Measurements from ENCODE around the gene PCDHGA2.
"Not testable (repeated sequence)": the region's sequence is repeated elsewhere in the genome, so short reads cannot be mapped to it uniquely, and the experiment has no call there.

The PCDHGA2 gene

DNA sequence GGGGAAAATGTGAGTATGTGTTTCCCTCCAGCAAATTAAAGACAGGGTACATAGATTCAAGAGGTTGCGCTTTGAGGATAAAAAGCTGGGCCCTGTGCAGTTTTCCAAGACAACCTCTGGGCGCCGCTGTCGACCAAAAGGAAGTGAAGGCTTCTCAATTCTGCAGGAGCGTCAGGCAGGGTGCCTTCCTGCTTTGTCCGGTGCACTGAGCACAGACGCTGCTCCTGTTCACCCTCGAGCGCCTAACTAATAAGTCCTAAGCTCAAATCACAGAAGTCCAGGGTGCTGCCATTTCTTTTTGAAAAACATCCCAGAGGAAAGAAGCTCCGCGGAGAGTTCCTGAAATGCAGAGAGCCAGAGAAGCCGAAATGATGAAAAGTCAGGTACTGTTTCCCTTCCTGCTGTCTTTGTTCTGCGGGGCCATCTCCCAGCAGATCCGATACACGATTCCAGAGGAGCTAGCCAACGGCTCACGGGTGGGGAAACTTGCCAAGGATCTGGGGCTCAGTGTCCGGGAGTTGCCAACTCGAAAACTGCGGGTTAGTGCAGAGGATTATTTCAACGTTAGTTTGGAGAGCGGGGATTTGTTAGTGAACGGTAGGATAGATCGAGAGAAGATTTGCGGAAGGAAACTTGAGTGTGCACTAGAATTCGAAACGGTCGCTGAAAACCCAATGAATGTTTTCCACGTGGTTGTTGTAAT, 11.5 kb downstream of the PCDHGA2 start, which contains the start of gene PCDHGB1:
Gene PCDHGB1 (plus strand): TSS at position 183 of the 703 bp plus-strand sequence. CDS start 162 bp downstream, at position 345.
- no peak for DNase-seq

DNA sequence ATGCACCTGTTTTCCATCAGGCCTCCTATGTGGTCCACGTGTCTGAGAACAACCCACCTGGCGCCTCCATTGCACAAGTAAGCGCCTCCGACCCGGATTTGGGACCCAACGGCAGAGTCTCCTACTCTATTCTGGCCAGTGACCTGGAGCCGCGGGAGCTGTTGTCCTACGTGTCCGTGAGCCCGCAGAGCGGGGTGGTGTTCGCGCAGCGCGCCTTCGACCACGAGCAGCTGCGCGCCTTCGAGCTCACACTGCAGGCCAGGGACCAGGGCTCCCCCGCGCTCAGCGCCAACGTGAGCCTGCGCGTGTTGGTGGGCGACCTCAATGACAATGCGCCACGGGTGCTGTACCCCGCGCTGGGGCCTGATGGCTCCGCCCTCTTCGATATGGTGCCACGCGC, 13.0 kb downstream of the PCDHGA2 start:
- DNase-seq = no peak

DNA sequence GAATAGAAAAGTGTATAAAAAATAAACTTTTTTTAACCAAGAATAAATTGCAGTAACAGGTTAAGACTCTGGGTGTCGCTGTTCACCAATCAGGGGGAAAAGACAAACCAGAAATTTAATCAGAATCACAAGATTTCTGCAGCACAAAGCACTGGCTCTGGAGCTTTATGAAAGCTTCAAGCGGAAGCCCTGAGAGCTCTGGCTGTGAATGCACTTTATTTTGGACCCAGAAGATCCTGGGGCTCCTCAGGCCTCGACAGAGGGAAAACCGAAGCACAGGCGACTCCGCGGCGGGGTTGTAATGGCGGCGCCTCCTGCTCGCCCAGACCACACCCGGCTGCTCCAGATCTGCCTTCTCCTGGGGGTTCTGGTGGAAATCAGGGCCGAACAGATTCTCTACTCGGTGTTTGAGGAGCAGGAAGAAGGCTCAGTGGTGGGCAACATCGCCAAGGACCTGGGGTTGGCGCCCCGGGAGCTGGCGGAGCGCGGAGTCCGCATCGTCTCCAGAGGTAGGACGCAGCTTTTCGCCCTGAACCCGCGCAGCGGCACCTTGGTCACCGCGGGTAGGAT, 16.4 kb downstream of the PCDHGA2 start, which contains the start of gene PCDHGA4:
Gene PCDHGA4 (plus strand): TSS at position 122 of the 570 bp plus-strand sequence. CDS start 87 bp downstream, at position 209.
- no peak for DNase-seq

GRCh38 chr5:141355641-141356040, 17.1 kb downstream of the PCDHGA2 start:
- DNase-seq = no peak

DNA sequence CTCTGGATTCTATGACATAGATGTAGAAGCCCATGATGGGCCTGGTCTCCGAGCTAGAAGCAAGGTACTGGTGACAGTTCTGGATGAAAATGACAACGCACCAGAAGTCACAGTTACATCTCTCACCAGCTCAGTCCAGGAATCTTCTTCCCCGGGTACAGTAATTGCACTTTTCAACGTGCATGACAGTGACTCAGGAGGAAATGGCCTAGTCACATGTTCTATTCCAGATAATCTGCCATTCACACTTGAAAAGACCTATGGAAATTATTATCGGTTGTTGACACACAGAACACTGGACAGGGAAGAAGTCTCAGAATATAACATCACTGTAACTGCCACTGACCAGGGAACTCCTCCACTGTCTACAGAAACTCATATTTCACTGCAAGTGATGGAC, 17.6 kb downstream of the PCDHGA2 start:
- no peak for DNase-seq

DNA sequence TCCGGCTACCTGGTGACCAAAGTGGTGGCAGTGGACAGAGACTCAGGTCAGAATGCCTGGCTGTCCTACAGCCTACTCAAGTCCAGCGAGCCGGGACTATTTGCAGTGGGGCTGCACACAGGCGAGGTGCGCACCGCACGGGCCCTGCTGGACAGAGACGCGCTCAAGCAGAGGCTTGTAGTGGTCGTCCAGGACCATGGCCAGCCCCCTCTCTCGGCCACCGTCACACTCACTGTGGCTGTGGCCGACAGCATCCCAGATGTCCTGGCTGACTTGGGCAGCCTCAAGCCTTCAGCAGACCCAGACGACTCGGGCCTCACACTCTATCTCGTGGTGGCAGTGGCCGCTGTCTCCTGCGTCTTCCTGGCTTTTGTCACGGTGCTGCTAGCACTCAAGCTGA, 18.4 kb downstream of the PCDHGA2 start:
- no peak for DNase-seq

- DNase-seq = no peak
Observed at GRCh38 chr5:141359790-141360426, 21.3 kb downstream of the PCDHGA2 start, which contains the start of gene PCDHGB2. Gene PCDHGB2, plus strand, starts transcription at chr5:141359994. Its CDS starts 142 bp downstream, at chr5:141360136.

- DNase-seq = no peak
Observed at GRCh38 chr5:141360685-141361084, 22.1 kb downstream of the PCDHGA2 start.

DNA sequence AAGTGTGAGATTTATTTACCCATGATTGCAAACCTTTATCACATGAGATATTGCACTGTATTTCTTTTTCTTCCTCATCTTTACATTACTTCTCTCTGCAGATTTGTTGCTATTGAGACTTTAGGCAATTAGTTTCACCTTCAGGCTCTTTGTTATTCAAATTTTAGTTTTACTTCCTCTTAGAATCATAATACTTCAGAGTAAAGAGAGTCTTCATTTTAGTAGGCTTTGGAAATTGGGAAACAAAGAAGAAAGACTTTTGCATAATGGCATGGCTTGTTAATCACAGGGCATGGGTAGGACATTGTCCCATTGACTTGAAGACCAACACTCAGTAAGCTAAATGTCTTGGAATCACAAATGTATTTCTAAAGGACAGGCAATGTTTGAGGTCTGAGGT, 24.2 kb downstream of the PCDHGA2 start:
- DNase-seq = no peak

DNA sequence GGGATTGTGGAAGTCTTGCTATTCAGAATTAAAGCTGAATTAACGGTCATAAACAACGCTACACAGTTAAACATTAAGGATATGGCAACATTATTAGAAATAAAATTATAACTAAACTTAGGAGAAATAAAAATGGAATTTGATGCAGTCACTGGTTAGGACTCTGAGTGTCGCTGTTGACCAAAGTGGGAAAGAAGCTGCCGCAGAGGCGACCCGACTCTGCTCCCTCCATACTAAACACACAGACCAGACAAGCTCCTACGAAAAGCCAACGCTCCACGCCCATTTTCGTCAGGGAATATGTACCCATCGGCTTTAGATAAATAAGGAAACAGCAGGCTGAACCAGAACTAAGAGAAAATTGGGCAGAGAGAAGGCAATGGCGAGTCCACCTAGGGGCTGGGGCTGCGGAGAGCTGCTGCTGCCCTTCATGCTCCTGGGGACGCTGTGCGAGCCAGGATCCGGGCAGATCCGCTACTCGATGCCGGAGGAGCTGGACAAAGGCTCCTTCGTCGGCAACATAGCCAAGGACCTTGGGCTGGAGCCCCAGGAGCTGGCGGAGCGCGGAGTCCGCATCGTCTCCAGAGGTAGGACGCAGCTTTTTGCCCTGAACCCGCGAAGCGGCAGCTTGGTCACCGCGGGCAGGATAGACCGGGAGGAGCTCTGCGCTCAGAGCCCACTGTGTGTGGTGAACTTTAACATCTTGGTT, 25.5 kb downstream of the PCDHGA2 start, which contains the start of gene PCDHGA5:
Gene PCDHGA5 (plus strand): TSS at position 211 of the 709 bp plus-strand sequence. CDS start 169 bp downstream, at position 380.
- DNase-seq = no peak

- no peak for DNase-seq
Observed at GRCh38 chr5:141366016-141366896, 27.7 kb downstream of the PCDHGA2 start.

DNA sequence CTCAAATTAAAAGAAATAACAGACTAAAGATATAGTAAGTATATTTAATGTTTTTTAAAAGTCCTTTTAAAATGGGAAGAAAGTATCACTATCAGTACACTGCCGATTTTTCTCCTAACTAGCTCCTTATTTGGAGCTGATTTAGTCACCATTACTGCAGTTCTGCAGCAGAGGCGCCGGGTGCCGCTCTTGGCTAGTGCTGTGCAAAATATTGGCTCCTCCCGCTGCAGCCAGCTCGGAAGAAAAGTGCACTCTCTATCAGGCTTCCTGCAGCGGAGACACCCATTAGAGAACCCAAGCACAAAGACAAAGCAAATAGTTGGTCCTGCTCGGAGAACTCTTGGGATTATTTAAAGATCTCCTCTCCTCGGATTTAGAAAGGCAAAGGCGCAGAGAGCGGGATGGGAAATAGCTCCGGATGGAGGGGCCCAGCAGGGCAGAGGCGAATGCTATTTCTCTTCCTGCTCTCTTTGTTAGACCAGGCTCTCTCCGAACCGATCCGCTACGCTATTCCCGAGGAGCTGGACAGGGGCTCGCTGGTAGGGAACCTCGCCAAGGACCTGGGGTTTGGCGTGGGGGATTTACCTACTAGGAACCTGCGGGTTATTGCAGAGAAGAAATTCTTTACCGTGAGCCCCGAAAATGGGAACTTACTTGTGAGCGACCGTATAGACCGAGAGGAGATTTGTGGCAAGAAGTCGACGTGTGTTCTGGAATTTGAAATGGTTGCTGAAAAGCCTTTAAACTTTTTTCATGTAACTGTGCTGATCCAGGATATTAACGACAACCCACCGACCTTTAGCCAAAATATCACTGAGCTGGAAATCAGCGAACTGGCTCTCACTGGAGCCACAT, 31.7 kb downstream of the PCDHGA2 start, which contains the start of gene PCDHGB3:
Gene PCDHGB3 (plus strand): TSS at position 249 of the 855 bp plus-strand sequence. CDS start 153 bp downstream, at position 402.
- no peak for DNase-seq

DNA sequence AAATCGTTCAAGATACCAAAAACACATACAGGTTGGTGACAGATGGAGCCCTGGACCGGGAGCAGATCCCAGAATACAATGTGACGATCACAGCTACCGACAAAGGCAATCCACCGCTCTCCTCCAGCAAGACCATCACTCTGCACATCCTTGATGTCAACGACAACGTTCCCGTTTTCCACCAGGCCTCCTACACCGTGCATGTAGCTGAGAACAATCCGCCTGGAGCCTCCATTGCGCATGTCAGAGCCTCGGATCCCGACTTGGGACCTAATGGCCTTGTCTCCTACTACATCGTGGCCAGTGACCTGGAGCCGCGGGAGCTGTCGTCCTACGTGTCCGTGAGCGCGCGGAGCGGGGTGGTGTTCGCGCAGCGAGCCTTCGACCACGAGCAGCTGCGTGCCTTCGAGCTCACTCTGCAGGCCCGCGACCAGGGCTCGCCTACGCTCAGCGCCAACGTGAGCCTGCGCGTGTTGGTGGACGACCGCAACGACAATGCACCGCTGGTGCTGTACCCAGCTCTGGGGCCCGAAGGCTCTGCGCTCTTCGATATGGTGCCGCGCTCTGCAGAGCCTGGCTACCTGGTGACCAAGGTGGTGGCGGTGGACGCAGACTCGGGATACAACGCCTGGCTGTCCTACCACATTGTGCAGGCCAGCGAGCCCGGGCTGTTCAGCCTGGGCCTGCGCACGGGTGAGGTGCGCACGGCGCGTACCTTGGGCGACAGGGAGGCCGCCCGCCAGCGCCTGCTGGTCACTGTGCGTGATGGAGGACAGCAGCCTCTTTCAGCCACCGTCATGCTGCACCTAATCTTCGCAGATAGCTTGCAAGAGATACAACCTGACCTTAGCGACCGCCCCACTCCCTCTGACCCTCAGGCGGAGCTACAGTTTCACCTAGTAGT, 33.3 kb downstream of the PCDHGA2 start:
- DNase-seq = no peak

GRCh38 chr5:141373673-141374317, 35.2 kb downstream of the PCDHGA2 start, which contains the start of gene PCDHGA6:
Gene PCDHGA6, plus strand, starts transcription at chr5:141373891. Its CDS starts 193 bp downstream, at chr5:141374084.
- no peak for DNase-seq

- DNase-seq = no peak
Observed at GRCh38 chr5:141374627-141375026, 36.1 kb downstream of the PCDHGA2 start.

GRCh38 chr5:141375444-141376155, 37.0 kb downstream of the PCDHGA2 start:
- DNase-seq = not testable (repeated sequence)

- no peak for DNase-seq
Observed at GRCh38 chr5:141382469-141383294, 44.1 kb downstream of the PCDHGA2 start, which contains the start of gene PCDHGA7. Gene PCDHGA7, plus strand, starts transcription at chr5:141382742. Its CDS starts 158 bp downstream, at chr5:141382900.

All from effector CD8-positive, alpha-beta T cell (primary cell).